Measurements from ENCODE around the gene C4A. TPM values are rescaled to one million over a fixed set of nuclear protein-coding genes. Genes with fewer than 3 reads are reported as not detected.

Gene C4A
- total and polyA plus RNA-seq, 10 of the 15 experiments (the other 5 are each of a cell fraction or from before 2014, with no cell fraction given), result 0.13 to 5.4 (median 0.88) TPM; not detected in 1

GRCh38 chr6:31948306-31948705 lies 33.6 kb upstream of the C4A start:
- TF ChIP-seq BRCA1 (IDR thresholded peaks at IDR 0.05; ENCODE audit: low read depth, low read length) (no peak), MTA2 (IDR thresholded peaks at IDR 0.05; ENCODE audit: low read depth) (no peak), YBX1 (IDR thresholded peaks at IDR 0.05) (no peak), TBL1XR1 (IDR thresholded peaks at IDR 0.05; ENCODE audit: low read depth, low read length) (no peak), CHD2 (IDR thresholded peaks at IDR 0.05; ENCODE audit: borderline replicate concordance, low read depth, low read length) (no peak), SKIL (IDR thresholded peaks at IDR 0.05; ENCODE audit: low read depth, poor library complexity, severe bottlenecking) (no peak), BMI1 (IDR thresholded peaks at IDR 0.05; ENCODE audit: borderline replicate concordance) (no peak), TARDBP (IDR thresholded peaks at IDR 0.05; ENCODE audit: borderline replicate concordance) (no peak), RUNX3 (IDR thresholded peaks at IDR 0.05; ENCODE audit: low read length) (no peak), POLR2A (IDR thresholded peaks at IDR 0.05; ENCODE audit: low read depth, low read length) (no peak), ATF7 (IDR thresholded peaks at IDR 0.05; ENCODE audit: low read depth) (no peak), MEF2A (IDR thresholded peaks at IDR 0.05; ENCODE audit: insufficient read depth, low read depth, low read length) (no peak), GABPA (IDR thresholded peaks at IDR 0.05; ENCODE audit: low read depth) (no peak), ESRRA (IDR thresholded peaks at IDR 0.05; ENCODE audit: low read length) (no peak), MTA3 (IDR thresholded peaks at IDR 0.05; ENCODE audit: borderline replicate concordance, low read length) (no peak), IKZF1 (conservative IDR thresholded peaks at IDR 0.05) (no peak), NR2C2 (IDR thresholded peaks at IDR 0.05; ENCODE audit: borderline replicate concordance, control insufficient read depth, insufficient read length, low read depth) (no peak), IKZF2 (IDR thresholded peaks at IDR 0.05) (no peak), ZNF384 (IDR thresholded peaks at IDR 0.05; ENCODE audit: borderline replicate concordance, low read depth, low read length) (no peak), POLR2AphosphoS5 (IDR thresholded peaks at IDR 0.05; ENCODE audit: low read length) (no peak)
- H3K27ac ChIP-seq (ENCODE audit: control insufficient read depth, insufficient read depth), result no peak overlapping the region
- WGBS (ENCODE audit: insufficient coverage, insufficient replicate concordance, low lambda C conversion rate, missing lambda C conversion rate), result 52% methylated on average over 5 of the region's 5 CpGs
- H3K4me1 ChIP-seq (ENCODE audit: control insufficient read depth, insufficient read depth, low read length), result peaks cover 3% of the 10 kb centered on the region; the same call in 1 of the 2 replicates
- ChIA-PET RAD21 (ENCODE audit: unreplicated experiment) (no interaction called here), SMC1A (ENCODE audit: uncharacterized antibody, unreplicated experiment) (no interaction called here), CTCF (no interaction called here), POLR2A (no interaction called here)
- H4K20me1 ChIP-seq (ENCODE audit: control insufficient read depth, insufficient read depth), result no peaks in the 10 kb centered on the region
- no peaks in the 10 kb centered on the region for H3K27me3 ChIP-seq (replicated peaks in 1 of 2; ENCODE audit: control insufficient read depth in 2 of 2, insufficient read depth in 2 of 2, low read length in 1 of 2)
- DNase-seq (ENCODE audit: low read depth, low spot score), result no peak
- no peak overlapping the region for H2AFZ ChIP-seq (ENCODE audit: control insufficient read depth, low read depth, low read length)
- FAIRE-seq, result no peak
- no peak overlapping the region for H3K4me2 ChIP-seq (ENCODE audit: control insufficient read depth, insufficient read depth)
- H3K9me3 ChIP-seq (replicated peaks; ENCODE audit: control insufficient read depth, insufficient read depth, low read length), result no peaks in the 10 kb centered on the region
- ATAC-seq, result no peak
- peaks cover 3 to 9% of the 10 kb centered on the region in 2 experiments; a peak in 2 of 4 replicates for H3K36me3 ChIP-seq (ENCODE audit: control insufficient read depth in 2 of 2, insufficient read depth in 2 of 2, low read length in 1 of 2)
- H3K9ac ChIP-seq (ENCODE audit: control insufficient read depth, insufficient read depth, low read length), result no peak overlapping the region
- H3K79me2 ChIP-seq (ENCODE audit: control insufficient read depth, insufficient read depth, low read length), result no peaks in the 10 kb centered on the region
- no TSS peak for BruUV-seq (replicated peaks)
- in situ Hi-C loops (cut with MboI), result no loop called here
- intact Hi-C loops (cut with micrococcal nuclease; ENCODE audit: unreplicated experiment), result no loop called here
- no peak overlapping the region for H3K4me3 ChIP-seq

All from GM12878 (cell line).